Measurements from ENCODE around the gene TMEM108.
"Not testable (repeated sequence)": the region's sequence is repeated elsewhere in the genome, so short reads cannot be mapped to it uniquely, and the experiment has no call there.

Gene TMEM108

GRCh38 chr3:133038089-133038730 lies at the start of gene TMEM108:
Gene TMEM108 (plus strand): TSS chr3:133038391.
- DNase-seq (ENCODE audit: insufficient read length, low spot score): no peak
- FAIRE-seq: no peak
- TF ChIP-seq POLR2A (IDR thresholded peaks at IDR 0.05; ENCODE audit: low read depth, low read length): no peak

GRCh38 chr3:132995971-132996370 lies 42.2 kb upstream of the TMEM108 start:
- DNase-seq (ENCODE audit: insufficient read length, low spot score) (no peak), FAIRE-seq (no peak)
- no peak for TF ChIP-seq POLR2A (IDR thresholded peaks at IDR 0.05; ENCODE audit: low read depth, low read length)

GRCh38 chr3:132997404-132998185 lies 40.6 kb upstream of the TMEM108 start:
- no peak for TF ChIP-seq POLR2A (IDR thresholded peaks at IDR 0.05; ENCODE audit: low read depth, low read length)
- FAIRE-seq (no peak), DNase-seq (ENCODE audit: insufficient read length, low spot score) (no peak)

DNA sequence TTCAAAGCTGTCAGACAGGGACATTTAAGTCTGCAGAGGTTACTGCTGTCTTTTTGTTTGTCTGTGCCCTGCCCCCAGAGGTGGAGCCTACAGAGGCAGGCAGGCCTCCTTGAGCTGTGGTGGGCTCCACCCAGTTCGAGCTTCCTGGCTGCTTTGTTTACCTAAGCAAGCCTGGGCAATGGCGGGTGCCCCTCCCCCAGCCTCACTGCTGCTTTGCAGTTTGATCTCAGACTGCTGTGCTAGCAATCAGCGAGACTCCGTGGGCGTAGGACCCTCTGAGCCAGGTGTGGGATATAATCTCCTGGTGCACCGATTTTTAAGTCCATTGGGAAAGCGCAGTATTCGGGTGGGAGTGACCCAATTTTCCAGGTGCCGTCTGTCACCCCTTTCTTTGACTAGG lies 33.2 kb upstream of the TMEM108 start:
- FAIRE-seq: not testable (repeated sequence)

GRCh38 chr3:133007601-133008000 lies 30.6 kb upstream of the TMEM108 start:
- DNase-seq (ENCODE audit: insufficient read length, low spot score) (no peak), FAIRE-seq (no peak)
- TF ChIP-seq POLR2A (IDR thresholded peaks at IDR 0.05; ENCODE audit: low read depth, low read length): no peak

More for the DNA sequence above, 33.2 kb upstream of the TMEM108 start:
- not testable (repeated sequence) for DNase-seq (ENCODE audit: insufficient read length, low spot score)

- no peak for TF ChIP-seq POLR2A (IDR thresholded peaks at IDR 0.05; ENCODE audit: low read depth, low read length)
- no peak for DNase-seq (ENCODE audit: insufficient read length, low spot score)
- no peak for FAIRE-seq
Observed at GRCh38 chr3:133014325-133014724, 23.9 kb upstream of the TMEM108 start.

GRCh38 chr3:133015573-133015972 lies 22.6 kb upstream of the TMEM108 start:
- FAIRE-seq; DNase-seq (ENCODE audit: insufficient read length, low spot score): not testable (repeated sequence)

DNA sequence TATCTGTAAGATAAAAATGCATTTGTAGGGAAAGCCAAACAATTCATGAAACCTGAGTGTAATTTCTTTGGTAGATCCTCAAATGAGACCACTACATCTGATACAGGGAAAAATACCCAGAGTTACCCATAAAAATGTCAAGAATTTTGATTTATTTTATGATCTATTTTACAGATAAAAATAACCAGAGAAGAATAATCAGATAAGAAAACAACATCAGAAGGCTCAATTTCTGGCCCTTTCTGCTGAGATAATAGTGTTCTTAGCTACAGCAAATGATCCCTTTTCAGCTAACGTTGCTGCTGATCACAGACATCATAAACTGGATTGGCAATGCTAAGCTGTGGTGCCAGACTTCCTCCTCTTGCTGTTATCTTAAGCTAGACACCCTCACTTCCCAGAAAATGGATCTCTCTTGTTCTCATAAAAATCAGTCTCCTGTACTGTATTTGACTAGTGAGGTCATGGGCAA lies 21.3 kb upstream of the TMEM108 start:
- no peak for FAIRE-seq
- DNase-seq (ENCODE audit: insufficient read length, low spot score): no peak
- TF ChIP-seq POLR2A (IDR thresholded peaks at IDR 0.05; ENCODE audit: low read depth, low read length): no peak

DNA sequence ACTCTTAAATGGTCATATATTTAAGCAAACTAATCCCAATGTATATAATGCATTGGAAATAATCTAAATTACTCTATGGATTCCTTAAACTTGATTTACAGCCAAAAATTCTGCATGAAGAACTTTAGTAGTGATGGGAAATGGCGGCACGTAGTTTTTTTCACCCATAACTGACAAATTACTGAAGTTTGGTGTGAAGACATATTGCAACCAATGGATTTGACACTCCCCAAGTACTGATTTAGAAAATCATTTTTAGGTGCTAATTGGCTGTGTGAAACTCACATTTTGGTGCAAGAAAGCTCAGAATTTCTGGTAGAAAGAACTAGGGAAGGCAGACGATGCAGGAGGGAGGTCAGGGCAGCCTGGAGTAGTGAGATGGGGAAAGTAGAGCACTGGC lies 19.3 kb upstream of the TMEM108 start:
- no peak for FAIRE-seq
- TF ChIP-seq POLR2A (IDR thresholded peaks at IDR 0.05; ENCODE audit: low read depth, low read length): no peak
- DNase-seq (ENCODE audit: insufficient read length, low spot score): no peak

DNA sequence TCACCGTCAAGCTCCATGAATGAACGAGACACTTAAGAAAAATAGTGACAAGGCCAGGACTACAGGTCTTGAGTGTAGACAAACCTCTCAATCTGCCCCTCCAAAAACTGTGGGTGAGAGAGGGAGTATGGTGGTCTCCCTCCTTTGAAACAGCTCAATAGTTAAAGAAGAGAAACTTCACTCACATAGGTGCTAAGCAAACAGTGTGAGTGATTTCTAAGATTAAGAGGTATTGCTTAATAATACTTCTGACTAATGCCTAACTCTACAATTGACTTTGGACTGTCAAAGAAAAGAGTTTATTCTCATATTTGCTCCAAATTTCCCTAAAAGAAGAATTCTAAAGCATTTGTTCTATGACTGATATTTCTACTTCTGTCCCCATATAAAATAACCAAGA lies 17.0 kb upstream of the TMEM108 start:
- DNase-seq (ENCODE audit: insufficient read length, low spot score) (no peak), FAIRE-seq (no peak)
- TF ChIP-seq POLR2A (IDR thresholded peaks at IDR 0.05; ENCODE audit: low read depth, low read length): no peak

GRCh38 chr3:133023362-133023761 lies 14.8 kb upstream of the TMEM108 start:
- TF ChIP-seq POLR2A (IDR thresholded peaks at IDR 0.05; ENCODE audit: low read depth, low read length): no peak
- DNase-seq (ENCODE audit: insufficient read length, low spot score) (no peak), FAIRE-seq (no peak)

- no peak for FAIRE-seq
- no peak for DNase-seq (ENCODE audit: insufficient read length, low spot score)
- no peak for TF ChIP-seq POLR2A (IDR thresholded peaks at IDR 0.05; ENCODE audit: low read depth, low read length)
Observed at GRCh38 chr3:133025546-133025945, 12.6 kb upstream of the TMEM108 start.

GRCh38 chr3:133032301-133032700 lies 5.9 kb upstream of the TMEM108 start:
- DNase-seq (ENCODE audit: insufficient read length, low spot score) (no peak), FAIRE-seq (no peak)
- no peak for TF ChIP-seq POLR2A (IDR thresholded peaks at IDR 0.05; ENCODE audit: low read depth, low read length)

- no peak for DNase-seq (ENCODE audit: insufficient read length, low spot score)
- no peak for FAIRE-seq
- TF ChIP-seq POLR2A (IDR thresholded peaks at IDR 0.05; ENCODE audit: low read depth, low read length): no peak
Observed at GRCh38 chr3:133037436-133037835, 755 bp upstream of the TMEM108 start.

Data from H54 (cell line).